Lower leg skin (tissue), 4 donors: ENCODE measurements around the gene AIF1. TPM values are rescaled to one million over a fixed set of nuclear protein-coding genes. Genes with fewer than 3 reads are reported as not detected.

Experiments
- DNase-seq, 2 donors: peaks; one replicate each; pipeline ENCODE4 v3.0.0-alpha.2; 2019; ENCODE audit warnings: low spot score in 2 of 2
- H3K4me3 ChIP-seq: fragments of 200-600 bp; sonication (generic); 2 replicates; pipeline ENCODE4 v1.5.1; 2017; ENCODE audit warnings: mild to moderate bottlenecking, low read depth; ENCODE audit not compliant: poor library complexity, severe bottlenecking
- CTCF ChIP-seq, 3 donors: fragments of 450-650 bp; IDR thresholded peaks; one replicate each; pipeline ENCODE4 v1.5.1; 2016; ENCODE audit warnings: antibody characterized with exemption in 3 of 3, mild to moderate bottlenecking in 3 of 3, moderate library complexity in 2 of 3
- POLR2A ChIP-seq, 2 donors: fragments of 450-650 bp; IDR thresholded peaks; one replicate each; pipeline ENCODE4 v1.6.1; 2016 to 2017; ENCODE audit warnings: antibody characterized with exemption in 2 of 2, mild to moderate bottlenecking in 1 of 2, moderate library complexity in 1 of 2
- WGBS, 2 donors: methylation state at CpG; one replicate each; pipeline ENCODE4 v1.1.5; 2018; 5-methylcytosine and 5-hydroxymethylcytosine counted together
- intact Hi-C: fragments of 100-400 bp; cut with DNase I; formaldehyde crosslinking; loops from one replicate; pipeline ENCODE4 v1.15.0; 2023; ENCODE audit warnings: low total_unique reads
- total RNA-seq, 4 donors: library from RNA; depleted of rRNA; stranded (reverse); fragments of >200 nt; gene quantifications; one replicate each; pipeline ENCODE4 v1.1.0, GENCODE V29; 2016

AIF1 gene
- total RNA-seq, 4 donors from 2014 or later: 4.8 to 13.7 (median 7.2) TPM

- 76% methylated on average over 12 of the region's 12 CpGs for WGBS, 2 donors
- intact Hi-C loops: no loop called here
- H3K4me3 ChIP-seq: no peak overlapping the region
- DNase-seq: no peak
- TF ChIP-seq CTCF (IDR thresholded peaks at IDR 0.05) (no peak), POLR2A (IDR thresholded peaks at IDR 0.05) (no peak)
These were observed 46.5 kb downstream of the AIF1 start for GRCh38 chr6:31661262-31662123.

DNA sequence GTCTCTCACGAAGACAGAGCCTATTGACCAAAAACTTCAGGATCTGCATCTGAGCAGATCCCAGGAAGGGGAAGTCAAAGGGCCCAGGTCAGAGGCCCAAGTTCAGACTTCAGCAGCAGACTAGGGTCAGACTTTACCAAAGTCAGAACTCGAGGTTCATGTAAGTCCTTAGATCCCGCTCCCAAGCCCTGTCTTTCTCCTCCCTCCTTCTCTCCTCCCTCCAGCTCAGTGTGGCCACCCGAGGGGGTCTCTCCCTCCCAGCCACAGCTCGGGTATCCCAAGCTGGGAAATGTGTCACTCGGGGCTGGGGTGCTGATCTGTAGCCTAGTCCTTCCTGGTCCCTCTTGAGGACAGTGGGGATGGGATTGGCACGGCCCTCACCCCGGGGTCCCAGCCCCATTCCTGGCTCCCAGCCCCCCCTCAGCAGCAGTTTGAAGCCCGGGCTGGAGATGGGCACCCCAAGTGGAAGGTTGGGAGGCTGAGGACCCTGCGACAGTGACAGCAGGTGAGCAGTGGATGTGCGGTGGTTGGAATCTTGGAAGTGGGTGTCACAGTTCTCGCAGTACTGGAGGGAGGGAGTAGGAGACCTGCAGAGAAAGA is 47.2 kb downstream of the AIF1 start:
- intact Hi-C loops: no loop called here
- DNase-seq: no peak
- WGBS, 2 donors: 85 to 88% methylated on average over 11 to 12 of the region's 12 CpGs
- H3K4me3 ChIP-seq: no peak overlapping the region
- no peak for TF ChIP-seq POLR2A (IDR thresholded peaks at IDR 0.05)
- no peak for TF ChIP-seq CTCF (IDR thresholded peaks at IDR 0.05)

DNA sequence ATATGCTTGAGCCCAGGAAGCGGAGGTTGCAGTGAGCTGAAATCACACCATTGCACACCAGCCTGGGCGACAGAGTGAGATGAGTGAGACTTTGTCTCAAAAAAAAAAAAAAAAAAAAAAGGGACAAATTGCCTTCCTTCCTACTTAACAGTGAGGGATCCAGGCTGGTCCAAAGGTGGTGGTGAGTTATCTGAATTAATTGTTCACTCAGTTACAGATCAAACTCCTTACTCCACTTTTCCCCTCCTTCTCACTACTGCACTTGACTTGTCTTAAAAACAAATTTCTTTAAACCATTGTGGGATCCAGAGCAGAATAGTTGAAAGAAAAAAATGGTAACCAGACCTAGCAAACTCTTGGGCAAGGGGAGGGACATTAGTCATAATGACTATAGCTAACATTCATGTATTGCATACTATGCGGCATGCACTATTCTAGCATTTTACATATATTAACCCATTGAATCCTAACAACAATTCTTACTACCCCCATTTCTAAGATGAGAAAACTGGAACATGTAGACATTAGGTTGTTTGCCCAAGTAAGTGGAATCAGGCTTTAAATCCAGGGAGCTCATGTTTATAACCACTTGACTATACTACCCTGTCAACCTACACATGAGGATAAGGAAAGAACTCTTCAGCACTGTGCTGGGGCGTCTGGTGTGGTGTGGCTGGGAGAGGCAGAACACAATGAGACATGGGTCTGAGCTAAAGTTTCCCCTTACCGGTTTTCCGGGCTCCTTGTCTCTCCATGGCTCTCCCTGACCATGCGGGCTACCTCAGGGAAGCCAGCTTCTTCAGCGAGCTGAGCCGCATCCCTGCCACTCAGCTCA is 48.3 kb downstream of the AIF1 start:
- intact Hi-C loops: no loop called here
- TF ChIP-seq CTCF (IDR thresholded peaks at IDR 0.05): no peak
- TF ChIP-seq POLR2A (IDR thresholded peaks at IDR 0.05): no peak
- H3K4me3 ChIP-seq: no peak overlapping the region
- no peak for DNase-seq
- WGBS, 2 donors: 49% methylated on average over 9 of the region's 9 CpGs

DNA sequence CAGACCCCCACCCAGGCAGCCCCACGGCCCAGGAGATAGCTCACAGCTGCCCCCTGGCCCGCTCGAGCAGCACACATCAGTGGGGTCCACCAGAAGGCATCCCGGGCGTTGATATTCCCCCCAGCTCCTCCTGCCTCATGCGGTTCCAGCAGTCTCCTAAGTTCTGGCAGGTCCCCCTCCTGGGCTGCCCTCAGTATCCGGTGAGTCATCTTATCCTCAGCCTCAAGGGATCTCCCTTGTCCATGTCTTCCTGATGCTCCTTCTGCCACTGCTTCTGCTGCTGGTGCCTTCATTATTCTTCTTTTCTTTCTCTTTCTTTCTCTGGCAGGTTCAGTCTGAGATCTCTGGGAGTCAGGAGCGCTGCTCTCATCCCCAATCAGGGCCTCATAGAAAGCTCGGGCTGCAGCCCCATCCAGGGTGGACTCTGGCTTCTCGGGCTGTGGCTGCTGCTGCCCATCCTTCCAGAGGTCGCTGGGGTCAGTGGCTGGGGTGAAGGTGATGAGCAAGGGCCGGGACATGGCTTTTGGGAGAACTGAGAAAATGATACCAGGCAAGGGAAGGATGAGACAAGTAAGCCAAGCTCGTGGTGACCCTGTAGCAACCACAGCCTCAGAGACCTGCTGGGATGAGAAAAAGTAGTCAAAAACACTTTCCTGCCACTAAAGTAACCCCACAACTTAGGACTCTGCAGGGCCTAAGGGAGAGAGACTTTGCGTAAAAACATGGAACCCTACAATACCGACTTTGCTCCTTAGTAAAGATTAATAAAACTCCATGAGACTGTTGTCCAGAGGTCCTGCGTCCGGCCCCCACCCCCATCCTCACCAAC is 49.1 kb downstream of the AIF1 start:
- intact Hi-C loops: no loop called here
- TF ChIP-seq POLR2A (IDR thresholded peaks at IDR 0.05) (no peak), CTCF (IDR thresholded peaks at IDR 0.05) (no peak)
- peak overlapping the region; percentile 61 for H3K4me3 ChIP-seq
- 10 to 16% methylated on average over 17 of the region's 17 CpGs for WGBS, 2 donors
- DNase-seq: peak; percentile 54 to 90

- DNase-seq: peak; percentile 95 to 98
- peak in 1 of 2 donors; percentile 2 for TF ChIP-seq POLR2A (IDR thresholded peaks at IDR 0.05)
- TF ChIP-seq CTCF (IDR thresholded peaks at IDR 0.05): no peak
- intact Hi-C loops: no loop called here
- peak within 1 kb of the TSS; percentile 61 for H3K4me3 ChIP-seq
- 0 to 1% methylated on average over 38 to 39 of the region's 39 CpGs for WGBS, 2 donors
These were observed 49.9 kb downstream of the AIF1 start, which contains the start of gene GPANK1 for GRCh38 chr6:31664790-31665500. Gene GPANK1, minus strand, starts transcription at chr6:31664997. Its CDS starts 519 bp downstream, at chr6:31664478.
